ENCODE results near the gene MYCBP2.

MYCBP2 gene

GRCh38 chr13:77230560-77230959 is 96.3 kb downstream of the MYCBP2 start:
- POLR2A ChIA-PET, result no interaction called here
- CTCF ChIA-PET, result no interaction called here
- Histone ChIP-seq H3K9me3 (ENCODE audit: control insufficient read depth, insufficient read depth, low read depth, low read length) (no peaks in the 10 kb centered on the region), H3K4me1 (ENCODE audit: control insufficient read depth, insufficient read depth, low read length) (no peaks in the 10 kb centered on the region), H3K27ac (ENCODE audit: extremely low read depth, low read depth, low read length) (no peak overlapping the region), H3K4me3 (ENCODE audit: low read depth, low read length) (no peak overlapping the region), H3K36me3 (ENCODE audit: control insufficient read depth in 2 of 2, insufficient read depth in 1 of 2, low read length in 2 of 2) (peaks cover 0 to 6% of the 10 kb centered on the region in 2 experiments; a peak in 1 of 3 replicates)
- TF ChIP-seq PRDM1 (tag by site-specific recombination; IDR thresholded peaks at IDR 0.05) (0 out of 2 replicates have a peak, but pooled peaks have one; percentile 28), ZNF548 (tag by site-specific recombination; IDR thresholded peaks at IDR 0.05) (no peak), ZSCAN30 (tag by site-specific recombination; IDR thresholded peaks at IDR 0.05) (no peak)

DNA sequence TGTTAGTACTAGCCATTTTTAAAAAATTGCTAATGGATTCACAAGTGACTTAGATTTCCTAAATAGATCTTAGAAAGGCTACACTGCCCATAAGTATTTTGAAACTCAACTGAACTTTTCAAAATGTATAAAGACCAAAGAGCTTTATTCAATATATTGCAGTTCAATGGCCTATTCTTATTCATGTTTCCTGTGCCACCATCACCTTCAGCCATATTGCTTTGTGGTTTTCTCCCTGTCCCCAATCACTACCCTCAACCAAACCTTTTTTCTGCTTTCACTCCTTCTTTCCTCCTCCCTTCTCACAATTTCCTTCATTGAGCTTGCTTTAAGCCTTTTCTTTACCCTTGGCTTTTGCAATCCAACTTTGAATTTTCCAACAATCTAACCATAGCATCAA is 100.9 kb downstream of the MYCBP2 start:
- Histone ChIP-seq H3K4me1 (ENCODE audit: control insufficient read depth, insufficient read depth, low read length) (no peaks in the 10 kb centered on the region), H3K27ac (ENCODE audit: extremely low read depth, low read depth, low read length) (no peak overlapping the region), H3K36me3 (ENCODE audit: control insufficient read depth in 2 of 2, insufficient read depth in 1 of 2, low read length in 2 of 2) (peaks cover 0 to 26% of the 10 kb centered on the region in 2 experiments; a peak in 1 of 3 replicates), H3K9me3 (ENCODE audit: control insufficient read depth, insufficient read depth, low read depth, low read length) (no peaks in the 10 kb centered on the region), H3K4me3 (ENCODE audit: low read depth, low read length) (no peak overlapping the region)
- TF ChIP-seq ZNF311 (tag by site-specific recombination; IDR thresholded peaks at IDR 0.05; ENCODE audit: borderline replicate concordance) (no peak), ZIC2 (tag by site-specific recombination; IDR thresholded peaks at IDR 0.05) (no peak), ZNF214 (tag by site-specific recombination; IDR thresholded peaks at IDR 0.05; ENCODE audit: borderline replicate concordance) (no peak), SETDB1 (IDR thresholded peaks at IDR 0.05; ENCODE audit: insufficient read length, low read length) (no peak), ZNF449 (tag by site-specific recombination; IDR thresholded peaks at IDR 0.05) (no peak), ZNF274 (IDR thresholded peaks at IDR 0.05; ENCODE audit: low read length) (no peak), ZNF274 (tag by site-specific recombination; IDR thresholded peaks at IDR 0.05; ENCODE audit: borderline replicate concordance) (no peak), KLF1 (tag by site-specific recombination; IDR thresholded peaks at IDR 0.05) (no peak), ZNF548 (tag by site-specific recombination; IDR thresholded peaks at IDR 0.05) (no peak), ZNF664 (tag by site-specific recombination; IDR thresholded peaks at IDR 0.05) (no peak), PRDM10 (tag by site-specific recombination; IDR thresholded peaks at IDR 0.05) (no peak), KLF10 (tag by site-specific recombination; IDR thresholded peaks at IDR 0.05) (no peak), MZF1 (tag by site-specific recombination; IDR thresholded peaks at IDR 0.05; ENCODE audit: borderline replicate concordance) (no peak), ZNF707 (tag by site-specific recombination; IDR thresholded peaks at IDR 0.05) (no peak), ZNF37A (tag by site-specific recombination; IDR thresholded peaks at IDR 0.05) (no peak)
- CTCF ChIA-PET, result no interaction called here
- POLR2A ChIA-PET, result no interaction called here

DNA sequence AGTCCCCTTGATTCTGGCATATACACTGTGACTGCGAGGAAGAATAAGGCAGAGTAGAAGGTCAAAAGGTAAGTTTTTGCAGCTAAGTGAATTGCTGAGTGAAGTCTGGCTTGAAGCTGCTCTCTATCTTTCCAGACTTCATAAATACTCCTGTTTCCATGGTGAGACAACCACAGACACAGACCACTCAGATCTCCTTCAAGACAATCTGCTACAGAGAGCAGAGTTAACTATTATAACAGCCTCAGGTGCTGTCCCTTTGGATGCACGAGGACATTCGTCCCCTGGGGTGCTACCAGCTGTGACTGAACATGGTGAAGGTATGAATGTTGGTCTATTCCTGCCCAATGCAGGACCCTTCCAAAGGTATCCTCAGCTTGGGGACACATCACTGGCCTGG is 104.0 kb downstream of the MYCBP2 start:
- no peak overlapping the region for H3K4me3 ChIP-seq (ENCODE audit: low read depth, low read length)
- ChIA-PET CTCF (no interaction called here), POLR2A (no interaction called here)
- H3K27ac ChIP-seq (ENCODE audit: extremely low read depth, low read depth, low read length), result no peak overlapping the region
- no peaks in the 10 kb centered on the region for H3K4me1 ChIP-seq (ENCODE audit: control insufficient read depth, insufficient read depth, low read length)
- peaks cover 0 to 38% of the 10 kb centered on the region in 2 experiments; a peak in 1 of 3 replicates for H3K36me3 ChIP-seq (ENCODE audit: control insufficient read depth in 2 of 2, insufficient read depth in 1 of 2, low read length in 2 of 2)
- H3K9me3 ChIP-seq (ENCODE audit: control insufficient read depth, insufficient read depth, low read depth, low read length), result no peaks in the 10 kb centered on the region
- TF ChIP-seq, protein P1, sequence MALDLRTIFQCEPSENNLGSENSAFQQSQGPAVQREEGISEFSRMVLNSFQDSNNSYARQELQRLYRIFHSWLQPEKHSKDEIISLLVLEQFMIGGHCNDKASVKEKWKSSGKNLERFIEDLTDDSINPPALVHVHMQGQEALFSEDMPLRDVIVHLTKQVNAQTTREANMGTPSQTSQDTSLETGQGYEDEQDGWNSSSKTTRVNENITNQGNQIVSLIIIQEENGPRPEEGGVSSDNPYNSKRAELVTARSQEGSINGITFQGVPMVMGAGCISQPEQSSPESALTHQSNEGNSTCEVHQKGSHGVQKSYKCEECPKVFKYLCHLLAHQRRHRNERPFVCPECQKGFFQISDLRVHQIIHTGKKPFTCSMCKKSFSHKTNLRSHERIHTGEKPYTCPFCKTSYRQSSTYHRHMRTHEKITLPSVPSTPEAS (tag by site-specific recombination; IDR thresholded peaks at IDR 0.05), result no peak
- TF ChIP-seq YY2 (tag by site-specific recombination; IDR thresholded peaks at IDR 0.05), result no peak
- no peak for TF ChIP-seq PRDM6 (tag by site-specific recombination; IDR thresholded peaks at IDR 0.05)
- no peak for TF ChIP-seq OSR2 (tag by site-specific recombination; IDR thresholded peaks at IDR 0.05)
- no peak for TF ChIP-seq HOXC10 (CRISPR knock-in tag; IDR thresholded peaks at IDR 0.05)
- TF ChIP-seq ZSCAN30 (tag by site-specific recombination; IDR thresholded peaks at IDR 0.05), result no peak
- TF ChIP-seq ZFP37 (tag by site-specific recombination; IDR thresholded peaks at IDR 0.05), result no peak
- TF ChIP-seq ZNF324 (tag by site-specific recombination; IDR thresholded peaks at IDR 0.05), result no peak

All from HEK293 (cell line).